HG03025 (cell line): ENCODE results near the gene VWA8.
"Not testable (repeated sequence)": the region's sequence is repeated elsewhere in the genome, so short reads cannot be mapped to it uniquely, and the experiment has no call there.

Experiments
- ATAC-seq: cut with Tn5 transposase; IDR thresholded peaks from one replicate; pipeline ENCODE4 v1.9.1; 2021; ENCODE audit warnings: mild to moderate bottlenecking, moderate library complexity; ENCODE audit not compliant: unreplicated experiment, low FRiP score

The VWA8 gene

GRCh38 chr13:41601718-41602445, 359.0 kb downstream of the VWA8 start:
- no peak for ATAC-seq

- ATAC-seq, result no peak
Measured at GRCh38 chr13:41599619-41600018, 361.3 kb downstream of the VWA8 start.

- ATAC-seq, result no peak
Measured at GRCh38 chr13:41597348-41598041, 363.4 kb downstream of the VWA8 start.

- ATAC-seq, result no peak
Measured at GRCh38 chr13:41596190-41596589, 364.7 kb downstream of the VWA8 start.

GRCh38 chr13:41595298-41595697, 365.6 kb downstream of the VWA8 start:
- no peak for ATAC-seq

GRCh38 chr13:41590643-41591042, 370.3 kb downstream of the VWA8 start:
- no peak for ATAC-seq

- ATAC-seq, result no peak
Measured at GRCh38 chr13:41590122-41590521, 370.8 kb downstream of the VWA8 start.

- no peak for ATAC-seq
Measured at GRCh38 chr13:41589434-41589833, 371.5 kb downstream of the VWA8 start.

- ATAC-seq, result no peak
Measured at GRCh38 chr13:41588899-41589298, 372.0 kb downstream of the VWA8 start.

GRCh38 chr13:41588448-41588847, 372.5 kb downstream of the VWA8 start:
- no peak for ATAC-seq

- ATAC-seq, result no peak
Measured at GRCh38 chr13:41587490-41587889, 373.4 kb downstream of the VWA8 start.

- no peak for ATAC-seq
Measured at GRCh38 chr13:41586216-41586615, 374.7 kb downstream of the VWA8 start.

GRCh38 chr13:41582027-41582463, 378.9 kb downstream of the VWA8 start:
- no peak for ATAC-seq

- no peak for ATAC-seq
Measured at GRCh38 chr13:41580345-41580744, 380.6 kb downstream of the VWA8 start.

GRCh38 chr13:41579881-41580280, 381.0 kb downstream of the VWA8 start:
- no peak for ATAC-seq

GRCh38 chr13:41579168-41579567, 381.7 kb downstream of the VWA8 start:
- no peak for ATAC-seq

- ATAC-seq, result no peak
Measured at GRCh38 chr13:41578371-41578770, 382.5 kb downstream of the VWA8 start.

- ATAC-seq, result no peak
Measured at GRCh38 chr13:41577436-41577835, 383.5 kb downstream of the VWA8 start.

GRCh38 chr13:41573640-41574039, 387.3 kb downstream of the VWA8 start:
- ATAC-seq, result not testable (repeated sequence)

GRCh38 chr13:41571817-41572340, 389.0 kb downstream of the VWA8 start:
- ATAC-seq, result not testable (repeated sequence)

- ATAC-seq, result no peak
Measured at GRCh38 chr13:41568972-41569351, 391.9 kb downstream of the VWA8 start.
